ENCODE measurements around the gene SLC25A42. TPM values are rescaled to one million over a fixed set of nuclear protein-coding genes. Genes with fewer than 3 reads are reported as not detected.

Gene SLC25A42
- total RNA-seq, 1 donor from 2014 or later = 13.6 TPM

GRCh38 chr19:19050104-19050503 lies 13.7 kb upstream of the SLC25A42 start:
- intact Hi-C loops (cut with micrococcal nuclease) = loop anchor here (5.0 kb wide), 1 partner anchor 67 kb away; no protein-coding TSS in a partner anchor

- intact Hi-C loops (cut with micrococcal nuclease) = loop anchor here (5.0 kb wide), 1 partner anchor 67 kb away; no protein-coding TSS in a partner anchor
These were observed 13.1 kb upstream of the SLC25A42 start for GRCh38 chr19:19050731-19051130.

- intact Hi-C loops (cut with micrococcal nuclease) = loop anchor here (5.0 kb wide), 1 partner anchor 66 kb away; no protein-coding TSS in a partner anchor
These were observed 12.1 kb upstream of the SLC25A42 start for GRCh38 chr19:19051478-19052213.

GRCh38 chr19:19052921-19053320 lies 10.9 kb upstream of the SLC25A42 start:
- intact Hi-C loops (cut with micrococcal nuclease) = loop anchor here (1.0 to 5.0 kb wide), 2 partner anchors 64 to 86 kb away; no protein-coding TSS in a partner anchor

DNA sequence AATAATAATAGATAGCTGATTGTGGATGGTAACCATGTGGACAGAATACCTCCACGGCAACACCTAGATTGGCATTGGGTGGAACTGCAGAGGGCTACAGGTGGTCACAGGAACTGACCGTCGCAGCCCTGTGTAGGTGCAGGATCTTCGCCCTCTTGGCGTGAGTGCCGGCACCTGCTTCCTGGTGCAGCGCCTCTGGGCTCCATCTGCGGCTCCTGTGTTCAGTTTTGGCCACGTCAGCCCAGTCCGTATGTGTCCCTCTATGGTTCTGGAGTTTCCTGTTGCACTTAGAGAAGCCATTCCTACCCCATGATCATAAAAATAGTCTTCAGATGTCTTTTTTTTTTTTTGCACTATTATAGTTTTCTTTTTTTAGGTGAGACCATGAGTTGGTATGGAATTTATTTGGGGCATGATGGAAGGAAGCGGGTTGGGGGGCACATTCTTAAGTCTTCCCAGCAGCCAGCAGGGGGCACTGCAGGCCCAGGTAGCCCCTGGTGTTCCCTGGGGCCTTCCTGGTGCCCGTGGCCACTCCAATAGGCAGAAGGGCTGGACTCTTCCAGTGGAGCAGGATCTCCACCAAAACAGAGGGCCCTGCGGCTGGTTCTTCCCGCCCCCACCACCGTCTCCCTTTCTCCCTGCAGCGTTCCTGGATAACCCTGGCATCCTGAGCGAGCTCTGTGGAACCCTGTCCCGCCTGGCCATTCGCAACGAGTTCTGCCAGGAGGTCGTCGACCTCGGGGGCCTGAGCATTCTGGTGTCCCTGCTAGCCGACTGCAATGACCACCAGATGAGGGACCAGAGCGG lies 10.1 kb upstream of the SLC25A42 start:
- intact Hi-C loops (cut with micrococcal nuclease) = loop anchor here (1.0 to 5.0 kb wide), 2 partner anchors 64 to 86 kb away; no protein-coding TSS in a partner anchor

- intact Hi-C loops (cut with micrococcal nuclease) = loop anchor here (5.0 kb wide), 1 partner anchor 63 kb away; no protein-coding TSS in a partner anchor
These were observed 9.4 kb upstream of the SLC25A42 start for GRCh38 chr19:19054315-19054938.

- intact Hi-C loops (cut with micrococcal nuclease) = loop anchor here (5.0 kb wide), 1 partner anchor 62 kb away; no protein-coding TSS in a partner anchor
These were observed 8.8 kb upstream of the SLC25A42 start for GRCh38 chr19:19054939-19055440.

- intact Hi-C loops (cut with micrococcal nuclease) = no loop called here
These were observed 8.1 kb upstream of the SLC25A42 start for GRCh38 chr19:19055701-19056100.

DNA sequence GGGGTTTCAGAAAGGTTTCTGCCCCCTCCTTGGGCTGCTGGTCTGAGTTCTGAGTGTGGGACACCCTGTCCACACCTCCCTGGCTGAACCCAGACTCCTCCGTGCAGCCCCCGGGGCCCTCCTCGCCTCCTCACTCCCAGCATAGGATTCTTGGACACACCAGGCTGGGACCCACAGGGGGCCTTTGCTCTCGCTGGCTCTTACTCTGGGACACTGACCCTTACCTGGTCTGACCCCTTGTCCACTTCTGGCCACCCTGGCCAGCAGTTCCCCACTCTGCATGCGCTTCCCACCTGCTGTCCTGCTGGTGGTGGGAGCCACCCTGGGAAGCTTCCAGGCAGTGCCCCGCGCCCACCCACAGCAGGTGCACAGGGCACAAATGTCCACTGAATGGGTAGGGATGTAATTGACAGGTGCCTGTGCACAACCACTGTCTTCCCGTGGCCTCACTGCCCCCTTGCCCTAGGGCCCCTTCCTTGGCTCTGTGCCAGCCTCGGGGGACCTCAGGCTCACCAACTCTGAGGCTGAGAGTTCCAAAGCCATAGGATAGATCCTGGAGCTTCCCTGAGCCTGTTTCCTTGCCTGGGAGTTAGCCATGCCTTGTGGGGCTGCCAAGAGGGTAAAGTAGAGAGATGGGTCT lies 7.0 kb upstream of the SLC25A42 start:
- intact Hi-C loops (cut with micrococcal nuclease) = no loop called here

- intact Hi-C loops (cut with micrococcal nuclease) = no loop called here
These were observed 6.5 kb upstream of the SLC25A42 start for GRCh38 chr19:19057317-19057716.

GRCh38 chr19:19057720-19058119 lies 6.1 kb upstream of the SLC25A42 start:
- intact Hi-C loops (cut with micrococcal nuclease) = no loop called here

DNA sequence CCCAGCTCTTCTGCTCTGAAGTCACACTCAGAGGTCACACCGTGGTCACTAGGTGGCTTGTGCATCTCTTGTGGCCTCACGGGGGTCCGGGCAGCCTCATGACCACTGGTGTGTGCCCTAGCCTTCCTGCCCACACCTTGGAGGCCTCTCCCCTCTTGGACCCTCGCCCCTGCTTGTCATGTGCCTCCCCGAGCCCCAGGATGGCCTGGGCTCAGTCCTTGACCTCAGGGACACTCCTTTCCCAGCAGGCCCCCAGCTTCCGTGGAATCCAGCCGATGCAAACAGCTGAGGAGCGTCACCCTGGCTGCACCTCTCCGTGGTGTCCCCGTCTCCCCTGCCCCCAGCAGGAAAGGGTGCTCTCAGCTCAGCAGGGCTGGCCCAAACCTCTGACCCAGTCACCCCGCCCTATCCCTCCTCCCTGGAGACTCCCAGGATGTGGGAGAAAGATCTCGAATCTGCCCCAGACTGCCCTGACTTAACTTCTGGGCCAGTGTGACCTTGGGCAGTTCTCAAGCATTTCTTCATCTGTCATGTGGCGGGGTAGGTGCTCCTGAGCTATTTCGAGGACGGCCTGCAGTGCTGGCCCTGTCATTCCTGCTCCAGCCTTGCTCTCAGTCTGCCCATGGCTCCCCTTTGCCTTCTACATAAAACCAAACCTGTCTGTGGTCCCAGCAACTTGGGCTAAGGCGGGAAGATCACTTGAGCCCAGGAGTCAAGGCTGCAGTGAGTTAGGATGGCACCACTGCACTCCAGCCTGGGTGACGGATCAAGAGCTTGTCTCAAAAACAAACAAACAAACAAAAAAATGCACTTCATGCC lies 4.6 kb upstream of the SLC25A42 start:
- intact Hi-C loops (cut with micrococcal nuclease) = no loop called here

- intact Hi-C loops (cut with micrococcal nuclease) = no loop called here
These were observed 3.8 kb upstream of the SLC25A42 start for GRCh38 chr19:19059837-19060611.

- intact Hi-C loops (cut with micrococcal nuclease) = no loop called here
These were observed 2.3 kb upstream of the SLC25A42 start for GRCh38 chr19:19061506-19061905.

- intact Hi-C loops (cut with micrococcal nuclease) = loop anchor here (1.0 to 2.0 kb wide), 8 partner anchors 28 to 540 kb away; partner anchors contain the start of genes BORCS8, COPE, DDX49 and ELL
These were observed 1.2 kb upstream of the SLC25A42 start for GRCh38 chr19:19062454-19063182.

DNA sequence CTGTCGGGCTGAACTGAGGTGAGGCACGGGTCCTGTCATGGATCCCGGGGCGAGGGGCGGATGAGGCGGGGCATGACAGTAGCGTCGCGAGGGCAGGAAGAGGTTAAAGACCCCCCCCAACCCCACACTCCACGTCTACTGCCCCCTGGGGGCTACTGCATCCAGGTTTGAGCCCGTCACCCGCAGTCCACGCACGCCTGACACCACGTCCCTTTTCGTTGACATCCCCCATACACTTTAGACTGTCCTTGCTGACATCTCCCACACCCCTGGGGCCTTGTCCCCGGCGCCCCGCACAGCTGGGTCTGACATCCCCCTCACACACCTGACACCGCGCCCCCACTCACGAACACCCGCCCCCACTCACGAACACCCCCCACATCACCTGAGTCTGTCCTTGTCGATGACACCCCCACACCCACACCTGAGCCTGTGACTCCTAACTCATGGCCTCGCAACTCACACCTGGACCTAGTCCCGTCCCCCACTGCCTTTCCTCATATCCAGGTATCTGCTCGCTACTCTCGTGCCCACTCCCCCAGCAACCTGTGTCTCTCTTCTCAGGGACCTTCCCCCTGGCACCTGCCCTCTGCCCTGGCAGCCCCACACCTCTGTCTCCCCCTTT lies 416 bp downstream of the SLC25A42 start:
- intact Hi-C loops (cut with micrococcal nuclease) = no loop called here

- intact Hi-C loops (cut with micrococcal nuclease) = no loop called here
These were observed 1.3 kb downstream of the SLC25A42 start for GRCh38 chr19:19064811-19065745.
